Neural progenitor cell (in vitro differentiated cells): ENCODE results near the gene AIF1L. TPM values are rescaled to one million over a fixed set of nuclear protein-coding genes. Genes with fewer than 3 reads are reported as not detected.

Experiments used
- DNase-seq: peaks from one replicate; pipeline ENCODE4 v3.0.0-alpha.2; 2016; ENCODE audit warnings: low spot score
- H2AFZ ChIP-seq: fragments of 200-600 bp; sonication (generic); replicated peaks from 2 replicates; pipeline ENCODE4 v1.6.1; 2016; ENCODE audit warnings: antibody characterized with exemption
- H3F3A ChIP-seq: fragments of 200-600 bp; sonication (generic); 2 replicates; pipeline ENCODE4 v1.6.1; 2016; ENCODE audit warnings: antibody characterized with exemption, low read depth
- H3K27ac ChIP-seq: fragments of 200-600 bp; sonication (generic); 2 replicates; pipeline ENCODE4 v1.5.1; 2016; ENCODE audit warnings: mild to moderate bottlenecking
- H3K27me3 ChIP-seq: fragments of 200-600 bp; sonication (generic); 2 replicates; pipeline ENCODE4 v1.6.1; 2016; ENCODE audit warnings: mild to moderate bottlenecking, moderate library complexity
- H3K36me3 ChIP-seq: fragments of 200-600 bp; sonication (generic); 2 replicates; pipeline ENCODE4 v1.5.1; 2016
- H3K4me1 ChIP-seq: fragments of 200-600 bp; sonication (generic); 2 replicates; pipeline ENCODE4 v1.6.1; 2016; ENCODE audit warnings: mixed run types
- H3K4me2 ChIP-seq: fragments of 200-600 bp; sonication (generic); 2 replicates; pipeline ENCODE4 v1.6.1; 2016
- H3K4me3 ChIP-seq: fragments of 200-600 bp; sonication (generic); 2 replicates; pipeline ENCODE4 v1.5.1; 2016
- H3K79me2 ChIP-seq: fragments of 200-600 bp; sonication (generic); 2 replicates; pipeline ENCODE4 v1.6.1; 2016; ENCODE audit warnings: low read depth
- H3K9ac ChIP-seq: fragments of 200-600 bp; sonication (generic); 2 replicates; pipeline ENCODE4 v1.6.1; 2016
- H3K9me3 ChIP-seq: fragments of 200-600 bp; sonication (generic); 2 replicates; pipeline ENCODE4 v1.5.1; 2016; ENCODE audit warnings: low read depth
- H4K20me1 ChIP-seq: fragments of 200-600 bp; sonication (generic); 2 replicates; pipeline ENCODE4 v1.6.1; 2016; ENCODE audit warnings: low read depth
- H3K27ac Mint-ChIP-seq: 3 replicates; pipeline ENCODE4 v1.8.0; 2021; ENCODE audit warnings: mixed read lengths
- H3K27me3 Mint-ChIP-seq: 2 replicates; pipeline ENCODE4 v1.8.0; 2022; ENCODE audit warnings: low read depth, mild to moderate bottlenecking, inconsistent platforms, moderate library complexity, mixed read lengths; ENCODE audit not compliant: insufficient read depth
- H3K36me3 Mint-ChIP-seq: 3 replicates; pipeline ENCODE4 v1.8.0; 2021; ENCODE audit warnings: mixed read lengths
- H3K4me1 Mint-ChIP-seq: 3 replicates; pipeline ENCODE4 v1.8.0; 2021; ENCODE audit warnings: mixed read lengths
- H3K4me3 Mint-ChIP-seq: 3 replicates; pipeline ENCODE4 v1.8.0; 2021; ENCODE audit warnings: mild to moderate bottlenecking, moderate library complexity, mixed read lengths
- H3K9me3 Mint-ChIP-seq: 3 replicates; pipeline ENCODE4 v1.8.0; 2020; ENCODE audit warnings: mixed read lengths
- EZH2 ChIP-seq: fragments of 200-600 bp; sonication (generic); IDR thresholded peaks from 2 replicates; pipeline ENCODE4 v1.6.1; 2017; ENCODE audit warnings: antibody characterized with exemption, mild to moderate bottlenecking, moderate library complexity
- EZH2phosphoT487 ChIP-seq: fragments of 200-600 bp; sonication (generic); IDR thresholded peaks from 2 replicates; pipeline ENCODE4 v1.6.1; 2017; ENCODE audit warnings: antibody characterized with exemption
- total RNA-seq: library from RNA; depleted of rRNA; stranded (reverse); fragments of >200 nt; gene quantifications from 2 replicates; pipeline ENCODE4 v1.2.3, GENCODE V29; 2015; ENCODE audit warnings: low replicate concordance
- TF ChIP-seq, protein P1 (sequence below): fragments of 200-600 bp; sonication (generic); IDR thresholded peaks from 2 replicates; pipeline ENCODE4 v1.5.1; 2017; ENCODE audit warnings: antibody characterized with exemption, mild to moderate bottlenecking

The AIF1L gene
- total RNA-seq, 1 donor from 2014 or later: 69.0 TPM

DNA sequence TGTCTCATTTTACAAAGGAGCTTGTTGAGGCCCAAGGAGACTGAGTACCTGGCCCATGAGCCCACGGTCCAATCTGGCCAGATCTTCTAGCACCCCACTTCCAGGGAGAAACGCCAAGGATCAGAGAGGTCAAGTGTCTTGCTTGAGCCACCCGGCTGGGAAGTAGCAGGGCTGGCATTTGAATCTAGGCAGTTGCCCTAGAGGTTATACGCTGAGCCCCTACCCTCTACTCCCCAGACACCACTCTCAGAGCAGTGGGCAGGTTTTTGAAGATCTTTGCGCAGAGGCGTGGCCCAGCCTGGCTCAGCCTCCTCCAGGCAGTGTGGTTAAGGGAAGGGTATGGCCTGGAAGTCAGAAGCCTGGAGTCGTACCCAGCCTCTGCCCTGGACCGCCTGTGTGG, 23.3 kb downstream of the AIF1L start:
- Histone ChIP-seq H2AFZ (no peak overlapping the region), H3K27me3 (no peaks in the 10 kb centered on the region), H3K9me3 (no peaks in the 10 kb centered on the region), H3K4me1 (no peaks in the 10 kb centered on the region), H3K4me2 (no peak overlapping the region), H3K36me3 (no peaks in the 10 kb centered on the region), H3K4me3 (no peak overlapping the region), H3K79me2 (no peaks in the 10 kb centered on the region), H3K9ac (no peak overlapping the region), H3F3A (peaks cover 14% of the 10 kb centered on the region), H4K20me1 (no peaks in the 10 kb centered on the region), H3K27ac (no peak overlapping the region)
- TF ChIP-seq EZH2phosphoT487 (no peak), EZH2 (no peak)
- TF ChIP-seq, protein P1, sequence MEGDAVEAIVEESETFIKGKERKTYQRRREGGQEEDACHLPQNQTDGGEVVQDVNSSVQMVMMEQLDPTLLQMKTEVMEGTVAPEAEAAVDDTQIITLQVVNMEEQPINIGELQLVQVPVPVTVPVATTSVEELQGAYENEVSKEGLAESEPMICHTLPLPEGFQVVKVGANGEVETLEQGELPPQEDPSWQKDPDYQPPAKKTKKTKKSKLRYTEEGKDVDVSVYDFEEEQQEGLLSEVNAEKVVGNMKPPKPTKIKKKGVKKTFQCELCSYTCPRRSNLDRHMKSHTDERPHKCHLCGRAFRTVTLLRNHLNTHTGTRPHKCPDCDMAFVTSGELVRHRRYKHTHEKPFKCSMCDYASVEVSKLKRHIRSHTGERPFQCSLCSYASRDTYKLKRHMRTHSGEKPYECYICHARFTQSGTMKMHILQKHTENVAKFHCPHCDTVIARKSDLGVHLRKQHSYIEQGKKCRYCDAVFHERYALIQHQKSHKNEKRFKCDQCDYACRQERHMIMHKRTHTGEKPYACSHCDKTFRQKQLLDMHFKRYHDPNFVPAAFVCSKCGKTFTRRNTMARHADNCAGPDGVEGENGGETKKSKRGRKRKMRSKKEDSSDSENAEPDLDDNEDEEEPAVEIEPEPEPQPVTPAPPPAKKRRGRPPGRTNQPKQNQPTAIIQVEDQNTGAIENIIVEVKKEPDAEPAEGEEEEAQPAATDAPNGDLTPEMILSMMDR: no peak
- peaks cover 8% of the 10 kb centered on the region for H3K36me3 Mint-ChIP-seq
- H3K27ac Mint-ChIP-seq: no peak overlapping the region
- H3K4me3 Mint-ChIP-seq: no peak overlapping the region
- H3K27me3 Mint-ChIP-seq: peaks cover 2% of the 10 kb centered on the region
- no peaks in the 10 kb centered on the region for H3K9me3 Mint-ChIP-seq
- no peaks in the 10 kb centered on the region for H3K4me1 Mint-ChIP-seq
- no peak for DNase-seq

DNA sequence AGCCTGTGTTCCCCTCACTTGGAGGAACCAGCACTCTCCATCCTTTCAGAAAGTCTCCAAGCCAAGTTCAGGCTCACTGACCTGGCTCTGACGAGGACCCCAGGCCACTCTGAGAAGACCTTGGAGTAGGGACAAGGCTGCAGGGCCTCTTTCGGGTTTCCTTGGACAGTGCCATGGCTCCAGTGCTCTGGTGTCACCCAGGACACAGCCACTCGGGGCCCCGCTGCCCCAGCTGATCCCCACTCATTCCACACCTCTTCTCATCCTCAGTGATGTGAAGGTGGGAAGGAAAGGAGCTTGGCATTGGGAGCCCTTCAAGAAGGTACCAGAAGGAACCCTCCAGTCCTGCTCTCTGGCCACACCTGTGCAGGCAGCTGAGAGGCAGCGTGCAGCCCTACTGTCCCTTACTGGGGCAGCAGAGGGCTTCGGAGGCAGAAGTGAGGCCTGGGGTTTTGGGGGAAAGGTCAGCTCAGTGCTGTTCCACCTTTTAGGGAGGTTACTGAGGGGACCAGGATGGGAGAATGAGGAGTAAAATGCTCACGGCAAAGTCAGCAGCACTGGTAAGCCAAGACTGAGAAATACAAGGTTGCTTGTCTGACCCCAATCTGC, 24.4 kb downstream of the AIF1L start:
- Mint-ChIP-seq H3K4me1 (peaks cover 5% of the 10 kb centered on the region), H3K27ac (no peak overlapping the region), H3K36me3 (peaks cover 6% of the 10 kb centered on the region), H3K27me3 (peaks cover 2% of the 10 kb centered on the region), H3K9me3 (no peaks in the 10 kb centered on the region), H3K4me3 (no peak overlapping the region)
- Histone ChIP-seq H3K4me1 (no peaks in the 10 kb centered on the region), H3K9ac (no peak overlapping the region), H3K79me2 (peaks cover 3% of the 10 kb centered on the region), H3K4me2 (no peak overlapping the region), H4K20me1 (peaks cover under 1% of the 10 kb centered on the region), H3K36me3 (no peaks in the 10 kb centered on the region), H3K27me3 (no peaks in the 10 kb centered on the region), H2AFZ (no peak overlapping the region), H3K9me3 (no peaks in the 10 kb centered on the region), H3K4me3 (no peak overlapping the region), H3K27ac (no peak overlapping the region), H3F3A (peaks cover 14% of the 10 kb centered on the region)
- DNase-seq: no peak
- TF ChIP-seq EZH2 (no peak), EZH2phosphoT487 (no peak)
- TF ChIP-seq, protein P1: no peak

DNA sequence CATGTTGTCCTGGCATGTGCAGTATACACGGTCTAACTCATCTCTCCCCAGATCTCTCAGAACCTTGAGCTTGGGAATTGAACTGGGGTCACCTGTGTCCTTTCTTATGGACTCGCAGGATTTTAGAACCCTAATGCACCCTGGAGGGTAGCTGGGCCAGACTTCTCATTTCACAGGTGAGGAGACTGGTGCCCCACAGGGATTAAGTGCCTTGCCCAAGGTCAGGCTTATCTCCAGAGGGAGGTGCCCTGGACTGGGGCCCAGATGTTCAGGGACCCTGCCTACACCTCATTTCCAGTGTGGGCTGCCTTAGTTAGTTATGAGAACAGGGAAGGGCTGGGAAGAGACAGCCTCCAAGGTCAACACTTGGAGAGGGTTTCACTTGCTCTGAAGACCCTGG, 25.0 kb downstream of the AIF1L start:
- Histone ChIP-seq H2AFZ (no peak overlapping the region), H3K27me3 (no peaks in the 10 kb centered on the region), H3K9me3 (no peaks in the 10 kb centered on the region), H3K9ac (no peak overlapping the region), H4K20me1 (peaks cover 6% of the 10 kb centered on the region), H3K4me2 (no peak overlapping the region), H3F3A (peaks cover 14% of the 10 kb centered on the region), H3K27ac (no peak overlapping the region), H3K4me3 (no peak overlapping the region), H3K4me1 (peaks cover 2% of the 10 kb centered on the region), H3K36me3 (no peaks in the 10 kb centered on the region), H3K79me2 (peaks cover 9% of the 10 kb centered on the region)
- Mint-ChIP-seq H3K4me3 (no peak overlapping the region), H3K27me3 (peaks cover 4% of the 10 kb centered on the region), H3K9me3 (no peaks in the 10 kb centered on the region), H3K27ac (no peak overlapping the region), H3K36me3 (peaks cover 6% of the 10 kb centered on the region), H3K4me1 (peaks cover 10% of the 10 kb centered on the region)
- no peak for DNase-seq
- TF ChIP-seq, protein P1: no peak
- TF ChIP-seq EZH2phosphoT487 (no peak), EZH2 (no peak)
